ENCODE measurements around the gene DEPDC5.
"Not testable (repeated sequence)": the region's sequence is repeated elsewhere in the genome, so short reads cannot be mapped to it uniquely, and the experiment has no call there.

DEPDC5 gene

DNA sequence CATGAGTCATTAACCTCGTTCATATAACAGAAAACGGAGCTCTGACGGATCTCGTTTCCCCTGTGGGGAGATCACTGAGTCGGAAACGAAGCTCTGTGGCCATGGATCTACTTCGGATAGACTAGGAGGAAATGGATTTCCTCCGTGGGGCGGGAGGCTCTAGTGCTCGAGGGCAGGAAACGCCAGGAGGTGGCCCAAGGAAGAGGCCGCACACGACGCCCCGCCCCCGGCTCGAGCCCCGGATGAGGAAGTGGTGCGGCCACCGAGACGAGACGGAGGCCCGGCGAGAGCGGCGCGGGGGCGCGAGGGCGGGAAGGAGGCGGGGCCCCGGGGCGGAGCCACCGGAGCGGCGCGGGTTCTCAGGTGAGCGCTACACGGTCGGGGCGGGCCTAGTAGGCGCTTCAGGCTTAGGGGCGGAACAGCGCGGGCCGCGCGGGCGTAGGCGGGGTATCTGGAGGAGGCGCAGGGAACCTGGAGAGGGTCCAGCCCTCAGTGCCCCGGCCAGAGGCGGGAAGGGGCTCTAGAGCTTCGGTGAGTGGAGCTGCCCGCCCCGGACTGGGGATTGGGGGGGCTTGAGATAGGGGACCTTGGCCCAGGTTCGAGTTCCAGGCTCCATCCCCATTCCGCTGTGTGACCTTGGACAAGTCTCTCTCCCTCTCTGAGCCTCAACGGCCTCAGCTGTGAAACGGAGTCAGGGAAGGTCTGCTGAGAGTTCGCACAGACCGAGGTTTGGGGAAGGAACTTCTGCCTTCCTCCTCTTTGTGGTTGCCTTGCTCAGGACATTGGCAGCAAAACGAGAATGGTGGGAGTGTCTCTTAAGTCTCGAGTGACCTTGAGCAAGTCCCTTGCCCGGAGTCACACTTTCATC, at the start of gene DEPDC5:
DEPDC5 (plus strand) TSS at position 386 of the 868 bp plus-strand sequence. CDS start 903 bp downstream, outside the sequence.
- DNase-seq: peak; percentile 95

DNA sequence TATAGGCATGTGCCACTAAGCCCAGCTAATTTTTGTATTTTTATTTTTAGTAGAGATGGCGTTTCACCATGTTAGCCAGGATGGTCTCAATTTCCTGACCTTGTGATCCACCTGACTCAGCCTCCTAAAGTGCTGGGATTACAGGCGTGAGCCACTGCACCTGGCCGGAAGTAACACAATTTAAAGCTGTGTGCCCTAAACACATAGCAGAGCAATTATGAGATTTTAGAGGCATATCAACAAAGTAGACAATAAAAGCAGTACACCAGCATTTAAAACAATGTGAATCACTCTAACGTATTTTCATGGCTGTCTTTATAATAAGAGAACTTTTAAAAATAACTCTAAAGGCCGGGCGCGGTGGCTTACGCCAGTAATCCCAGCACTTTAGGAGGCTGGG, 46.3 kb upstream of the DEPDC5 start:
- no peak for DNase-seq

DNA sequence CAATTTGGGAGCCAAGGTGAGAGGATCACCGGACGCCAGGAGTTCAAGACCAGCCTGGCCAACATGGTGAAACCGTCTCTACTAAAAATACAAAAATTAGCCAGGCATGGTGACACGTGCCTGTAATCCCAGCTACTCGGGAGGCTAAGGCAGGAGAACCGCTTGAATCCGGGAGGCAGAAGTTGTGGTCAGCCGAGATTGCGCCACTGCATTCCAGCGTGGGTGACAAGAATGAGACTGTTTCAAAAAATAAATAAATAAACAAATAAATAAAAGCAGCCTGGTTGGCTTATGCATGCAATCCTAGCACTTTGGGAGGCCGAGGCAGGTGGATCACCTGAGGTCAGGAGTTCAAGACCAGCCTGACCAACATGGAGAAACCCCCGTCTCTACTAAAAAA, 42.6 kb upstream of the DEPDC5 start:
- not testable (repeated sequence) for DNase-seq

- no peak for DNase-seq
These were observed 38.6 kb upstream of the DEPDC5 start for GRCh38 chr22:31715147-31715778.

DNA sequence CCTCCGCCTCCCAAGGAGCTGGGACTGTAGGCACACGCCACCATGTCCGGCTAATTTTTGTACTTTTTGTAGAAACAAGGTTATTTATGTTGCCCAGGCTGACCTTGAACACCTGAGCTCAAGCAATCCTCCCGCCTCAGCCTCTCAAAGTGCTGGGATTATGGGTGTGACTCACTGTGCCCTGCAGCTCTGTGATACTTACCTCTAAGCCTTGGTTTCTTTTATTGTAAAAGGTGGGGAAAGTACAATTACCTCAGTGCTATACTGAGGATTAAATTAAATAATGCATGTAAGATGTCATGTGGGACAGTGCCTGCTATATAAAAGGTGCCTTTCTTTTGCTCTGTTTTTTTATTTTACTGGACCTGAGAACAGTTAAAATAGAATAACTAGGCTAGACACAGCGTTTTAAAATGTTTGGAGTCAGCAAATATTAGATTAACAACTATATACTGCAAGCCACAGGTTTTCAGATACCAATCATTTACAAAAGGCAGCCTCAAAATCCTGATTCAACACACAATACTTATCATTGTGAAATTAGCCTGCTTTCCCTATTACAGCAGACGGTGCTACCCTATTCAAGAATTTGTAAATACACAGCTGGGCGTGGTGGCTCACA, 33.9 kb upstream of the DEPDC5 start:
- DNase-seq: no peak

DNA sequence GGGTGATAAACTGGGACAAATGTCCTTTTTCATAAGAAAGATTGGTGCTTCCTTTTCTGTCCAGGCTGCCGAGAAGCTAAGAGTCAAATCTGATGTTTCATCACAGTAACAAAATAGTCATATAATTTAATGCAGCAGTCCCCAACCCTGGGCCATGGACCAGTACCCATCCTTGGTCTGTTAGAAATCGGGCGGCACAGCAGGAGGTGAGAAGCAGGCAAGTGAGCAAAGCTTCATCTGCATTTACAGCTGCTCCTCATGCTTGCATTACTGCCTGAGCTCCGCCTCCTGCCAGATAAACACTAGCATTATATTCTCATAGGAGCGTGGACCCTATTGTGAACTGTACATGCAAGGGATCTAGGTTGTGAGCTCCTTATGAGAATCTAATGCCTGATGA, 30.1 kb upstream of the DEPDC5 start:
- no peak for DNase-seq

GRCh38 chr22:31726692-31727091, 27.1 kb upstream of the DEPDC5 start:
- no peak for DNase-seq

- no peak for DNase-seq
These were observed 25.0 kb upstream of the DEPDC5 start for GRCh38 chr22:31728857-31729256.

- DNase-seq: no peak
These were observed 23.5 kb upstream of the DEPDC5 start for GRCh38 chr22:31730344-31730711.

DNA sequence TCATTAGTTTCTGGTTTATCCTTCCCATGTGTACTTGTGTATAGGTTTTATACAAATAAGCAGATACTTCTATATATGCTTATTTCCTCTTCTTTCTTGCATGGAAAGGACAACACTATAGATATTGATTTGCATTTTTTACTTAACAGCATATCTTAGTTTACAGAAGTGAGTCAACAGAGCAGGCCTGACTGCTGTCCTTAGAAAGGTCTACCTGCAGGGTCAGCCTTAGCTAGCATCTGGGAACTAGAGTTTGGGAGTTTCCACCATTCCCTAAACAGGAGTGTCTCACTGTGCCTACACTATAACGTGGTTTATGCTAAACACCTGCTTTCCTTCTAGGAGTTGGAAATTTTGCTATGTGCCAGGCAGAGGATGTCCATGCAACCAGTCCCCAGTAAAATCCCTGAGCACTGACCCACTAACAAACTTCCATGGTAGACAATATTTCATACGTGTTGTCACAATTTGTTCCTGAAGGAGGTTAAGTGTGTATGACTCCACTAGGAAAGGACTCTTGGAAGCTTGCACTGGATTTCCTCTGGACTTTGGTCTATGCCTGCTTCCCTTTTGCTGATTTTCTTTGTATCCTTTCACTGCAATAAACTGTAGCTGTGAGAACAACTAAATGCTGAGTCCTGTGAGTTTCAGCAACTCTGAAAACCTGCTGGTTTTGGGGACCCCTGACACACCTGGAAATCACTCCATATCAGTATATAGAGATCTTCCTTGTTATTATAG, 21.6 kb upstream of the DEPDC5 start:
- no peak for DNase-seq

- no peak for DNase-seq
These were observed 20.2 kb upstream of the DEPDC5 start for GRCh38 chr22:31733580-31734079.

DNA sequence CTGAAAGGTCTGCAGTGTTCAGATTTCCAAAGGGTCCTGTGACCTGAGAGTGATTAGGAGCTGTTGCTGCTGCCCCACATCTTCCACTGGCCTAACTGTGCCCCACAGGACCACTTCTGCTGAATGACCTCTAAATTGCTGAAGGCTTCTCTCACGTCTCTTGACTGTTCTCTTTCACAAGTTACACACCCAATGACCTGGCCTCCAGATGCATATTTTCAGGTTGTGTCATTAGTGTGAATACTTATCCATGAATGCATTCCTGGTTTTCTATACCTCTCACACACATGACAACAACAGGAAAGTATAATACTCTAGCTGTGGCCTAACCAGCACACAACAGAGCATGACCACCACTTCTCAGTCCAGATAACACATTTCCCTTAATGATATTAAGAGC, 19.3 kb upstream of the DEPDC5 start:
- DNase-seq: no peak

- DNase-seq: no peak
These were observed 17.4 kb upstream of the DEPDC5 start for GRCh38 chr22:31736458-31736857.

GRCh38 chr22:31737932-31738331, 15.9 kb upstream of the DEPDC5 start:
- no peak for DNase-seq

DNA sequence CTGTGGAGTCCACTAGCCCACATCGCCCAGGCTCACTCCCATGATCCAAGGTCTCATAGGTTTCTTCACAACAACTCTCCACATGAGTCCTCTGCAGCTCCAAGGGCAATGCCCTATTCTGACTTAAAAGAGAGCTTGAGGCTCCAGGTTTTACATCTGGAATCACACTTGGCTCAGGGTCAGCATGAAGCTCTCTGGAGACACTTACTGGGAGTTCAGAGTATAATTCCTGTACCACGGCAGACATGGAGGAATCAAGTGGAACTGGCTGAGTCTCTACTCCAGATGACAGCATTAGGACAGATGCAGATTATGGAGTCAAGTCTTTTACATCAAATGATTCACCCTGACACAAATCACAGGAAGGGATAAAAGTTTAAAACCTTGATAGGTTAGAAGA, 15.3 kb upstream of the DEPDC5 start:
- no peak for DNase-seq

GRCh38 chr22:31739795-31740201, 14.0 kb upstream of the DEPDC5 start:
- DNase-seq: no peak

- DNase-seq: not testable (repeated sequence)
These were observed 13.5 kb upstream of the DEPDC5 start for GRCh38 chr22:31740314-31740713.

- DNase-seq: no peak
These were observed 11.7 kb upstream of the DEPDC5 start for GRCh38 chr22:31742115-31742514.

GRCh38 chr22:31742682-31743081, 11.1 kb upstream of the DEPDC5 start:
- no peak for DNase-seq

GRCh38 chr22:31743871-31744270, 9.9 kb upstream of the DEPDC5 start:
- DNase-seq: no peak

GRCh38 chr22:31747441-31747840, 6.4 kb upstream of the DEPDC5 start:
- DNase-seq: no peak

DNA sequence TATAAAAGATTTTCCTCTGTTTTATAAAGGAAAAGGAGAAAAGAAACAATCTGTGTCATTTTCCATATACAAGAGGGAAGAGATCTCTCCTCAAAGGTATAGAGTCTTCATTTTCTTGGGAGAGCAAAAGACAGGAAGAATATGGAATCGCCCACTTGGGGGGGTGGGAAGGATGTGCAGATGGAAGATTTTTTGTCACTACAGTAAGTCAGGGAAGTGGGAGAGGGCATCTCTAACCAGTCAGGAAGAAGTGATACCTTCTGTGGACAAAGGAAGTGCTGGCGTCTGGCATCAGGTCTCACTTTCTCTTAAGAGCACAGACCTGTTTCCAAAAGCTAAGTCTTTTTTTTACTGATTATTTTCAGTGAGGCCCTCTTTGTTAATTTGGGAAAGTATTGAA, 5.3 kb upstream of the DEPDC5 start:
- no peak for DNase-seq

All from NCI-H1436 (cell line).